Loucy (cell line): ENCODE measurements around the gene C2orf66.

Source experiments
- EZH2phosphoT487 ChIP-seq: fragments of 200-600 bp; IDR thresholded peaks from 2 replicates; pipeline ENCODE4 v1.6.1; 2018; ENCODE audit warnings: antibody characterized with exemption, mild to moderate bottlenecking, moderate library complexity, borderline replicate concordance
- TF ChIP-seq, protein P1 (sequence below): fragments of 200-600 bp; sonication (generic); conservative IDR thresholded peaks from 2 replicates; pipeline ENCODE4 v1.5.1; 2014; ENCODE audit warnings: mild to moderate bottlenecking, antibody characterized with exemption, low read length

DNA sequence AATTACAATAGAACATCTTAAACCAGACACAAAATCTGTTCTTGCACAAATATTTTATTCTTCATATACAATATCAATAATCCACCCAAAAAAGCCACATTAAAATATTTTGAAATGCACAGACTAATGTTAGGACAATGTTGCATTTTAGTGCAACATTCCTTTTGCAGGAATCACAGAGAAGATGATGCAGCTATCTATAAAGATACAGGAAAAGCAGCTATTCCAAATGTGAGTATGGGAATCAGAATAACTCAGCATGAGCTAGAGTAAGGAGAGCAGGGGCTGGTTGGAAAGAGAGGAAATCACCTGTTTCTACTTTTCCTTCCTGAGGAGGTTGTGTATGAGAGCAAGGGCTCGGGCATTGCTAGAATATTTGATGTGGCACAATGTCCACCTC lies 4.8 kb downstream of the C2orf66 start:
- TF ChIP-seq, protein P1, sequence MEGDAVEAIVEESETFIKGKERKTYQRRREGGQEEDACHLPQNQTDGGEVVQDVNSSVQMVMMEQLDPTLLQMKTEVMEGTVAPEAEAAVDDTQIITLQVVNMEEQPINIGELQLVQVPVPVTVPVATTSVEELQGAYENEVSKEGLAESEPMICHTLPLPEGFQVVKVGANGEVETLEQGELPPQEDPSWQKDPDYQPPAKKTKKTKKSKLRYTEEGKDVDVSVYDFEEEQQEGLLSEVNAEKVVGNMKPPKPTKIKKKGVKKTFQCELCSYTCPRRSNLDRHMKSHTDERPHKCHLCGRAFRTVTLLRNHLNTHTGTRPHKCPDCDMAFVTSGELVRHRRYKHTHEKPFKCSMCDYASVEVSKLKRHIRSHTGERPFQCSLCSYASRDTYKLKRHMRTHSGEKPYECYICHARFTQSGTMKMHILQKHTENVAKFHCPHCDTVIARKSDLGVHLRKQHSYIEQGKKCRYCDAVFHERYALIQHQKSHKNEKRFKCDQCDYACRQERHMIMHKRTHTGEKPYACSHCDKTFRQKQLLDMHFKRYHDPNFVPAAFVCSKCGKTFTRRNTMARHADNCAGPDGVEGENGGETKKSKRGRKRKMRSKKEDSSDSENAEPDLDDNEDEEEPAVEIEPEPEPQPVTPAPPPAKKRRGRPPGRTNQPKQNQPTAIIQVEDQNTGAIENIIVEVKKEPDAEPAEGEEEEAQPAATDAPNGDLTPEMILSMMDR, result no peak
- TF ChIP-seq EZH2phosphoT487, result no peak
